HG03520 (cell line): ENCODE measurements around the gene CDH13.

ENCODE experiments used
- ATAC-seq: cut with Tn5 transposase; IDR thresholded peaks from one replicate; pipeline ENCODE4 v1.9.1; 2021; ENCODE audit warnings: mild to moderate bottlenecking, moderate library complexity; ENCODE audit not compliant: unreplicated experiment

CDH13 gene

DNA sequence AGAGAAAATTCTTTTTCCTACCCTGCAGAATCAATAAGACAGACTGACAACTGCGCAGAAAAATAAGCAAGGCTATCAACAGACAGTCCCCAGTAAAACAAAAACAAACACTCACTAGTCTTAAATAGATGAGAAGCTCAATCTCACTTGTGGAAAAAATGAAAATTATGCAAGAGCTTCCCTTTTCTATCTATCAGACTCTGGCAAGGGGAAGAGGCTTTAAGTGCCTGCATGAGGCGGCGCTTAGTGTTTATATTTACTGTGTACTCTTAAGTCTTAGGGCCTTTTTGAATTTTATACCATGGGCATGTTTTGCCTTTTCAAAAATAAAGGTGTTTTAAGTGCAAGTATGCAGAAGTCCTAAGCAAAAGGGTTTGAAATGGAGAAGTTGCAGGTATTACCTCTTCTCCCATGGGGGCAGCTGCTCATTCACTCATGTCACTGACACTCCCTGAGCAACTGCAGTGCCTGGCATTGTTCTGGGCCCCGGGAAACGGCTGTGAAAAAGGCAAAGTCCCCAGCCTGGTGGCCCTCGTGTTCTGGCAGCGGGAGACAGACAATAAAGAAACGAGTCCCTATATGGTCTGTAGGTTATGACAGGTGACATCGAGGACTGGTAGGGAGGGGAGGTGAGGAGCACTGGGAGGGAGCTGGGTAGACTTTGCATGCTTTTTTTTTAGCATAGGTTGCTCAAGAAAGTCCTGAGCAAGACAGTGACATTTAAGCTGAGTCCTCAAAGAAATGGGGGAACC, 1216.2 kb downstream of the CDH13 start:
- no peak for ATAC-seq

DNA sequence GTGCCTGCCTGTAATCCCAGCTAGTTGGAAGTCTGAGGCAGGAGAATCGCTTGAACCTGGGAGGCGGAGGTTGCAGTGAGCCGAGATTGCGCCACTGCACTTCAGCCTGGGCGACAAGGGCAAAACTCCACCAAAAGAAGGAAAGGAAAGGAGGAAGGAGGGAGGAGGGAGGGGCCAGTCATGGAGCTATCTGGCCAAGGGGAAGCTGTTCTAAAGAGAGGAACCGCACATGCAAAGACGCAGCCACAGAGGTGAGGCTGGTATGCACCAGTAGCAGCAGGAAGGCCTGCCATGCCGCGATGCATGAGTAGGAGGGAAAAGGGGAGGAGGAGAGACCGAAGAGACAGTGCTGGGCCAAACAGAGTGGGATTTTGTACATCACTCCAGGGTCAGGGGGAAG, 1216.9 kb downstream of the CDH13 start:
- no peak for ATAC-seq

DNA sequence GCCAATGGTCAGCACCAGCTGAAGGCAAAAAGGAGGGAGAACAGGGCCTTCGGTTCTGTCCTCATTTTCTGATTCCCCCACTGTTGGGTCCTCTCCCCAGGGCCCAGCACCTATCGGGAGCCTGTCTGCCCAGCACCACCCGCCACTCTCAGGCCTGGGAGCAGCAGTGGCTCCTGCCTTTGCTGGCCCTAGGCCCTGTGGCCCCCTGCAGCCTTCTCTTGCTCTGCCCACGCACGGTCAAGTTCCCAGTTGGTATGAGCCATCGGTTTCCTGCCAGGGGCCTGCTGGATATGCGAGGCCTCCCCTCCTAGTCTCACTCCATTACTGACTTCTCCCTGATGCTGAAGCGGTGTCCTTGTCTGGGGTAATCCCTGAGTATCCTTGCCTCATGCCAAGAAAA, 1218.5 kb downstream of the CDH13 start:
- ATAC-seq, result no peak

DNA sequence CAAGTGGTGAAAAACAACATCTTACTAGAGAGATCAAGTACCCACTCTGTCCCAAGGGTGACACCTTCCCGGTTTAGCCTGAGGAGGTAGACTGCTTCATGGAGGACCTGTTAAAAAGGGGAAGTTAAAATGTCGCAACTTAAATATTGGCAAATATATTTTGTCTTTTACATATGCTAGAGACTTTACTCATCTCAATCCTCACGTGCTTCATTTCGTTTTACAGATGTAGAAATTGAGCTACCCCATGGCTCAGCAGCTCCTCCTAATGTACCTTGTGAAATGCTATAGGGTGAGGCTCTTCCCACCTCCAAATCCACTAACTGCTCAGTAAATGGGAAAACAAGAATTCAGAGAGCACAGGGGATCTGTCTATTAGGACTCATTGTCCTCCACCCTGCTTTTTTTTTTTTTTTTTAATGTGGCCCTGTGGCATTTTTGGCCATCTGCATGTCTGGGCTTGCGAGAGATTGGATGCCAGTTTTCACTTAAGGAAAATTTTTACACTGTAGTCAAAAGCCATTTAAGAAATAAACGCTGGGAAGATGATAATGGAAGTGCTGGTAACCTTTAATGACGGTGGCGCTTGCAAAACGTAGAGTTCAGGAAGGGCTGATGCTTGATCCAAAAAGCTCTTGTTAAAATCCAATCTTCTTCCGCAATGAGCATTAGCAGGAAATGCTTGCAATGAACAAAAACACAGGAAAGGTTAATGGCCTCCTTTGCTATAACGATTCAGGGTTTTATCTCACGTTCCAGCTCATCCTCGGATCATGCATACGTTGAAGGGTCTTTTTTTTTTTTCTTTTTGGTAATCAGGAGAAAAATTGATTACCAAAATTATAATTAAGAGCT, 1220.8 kb downstream of the CDH13 start:
- no peak for ATAC-seq

DNA sequence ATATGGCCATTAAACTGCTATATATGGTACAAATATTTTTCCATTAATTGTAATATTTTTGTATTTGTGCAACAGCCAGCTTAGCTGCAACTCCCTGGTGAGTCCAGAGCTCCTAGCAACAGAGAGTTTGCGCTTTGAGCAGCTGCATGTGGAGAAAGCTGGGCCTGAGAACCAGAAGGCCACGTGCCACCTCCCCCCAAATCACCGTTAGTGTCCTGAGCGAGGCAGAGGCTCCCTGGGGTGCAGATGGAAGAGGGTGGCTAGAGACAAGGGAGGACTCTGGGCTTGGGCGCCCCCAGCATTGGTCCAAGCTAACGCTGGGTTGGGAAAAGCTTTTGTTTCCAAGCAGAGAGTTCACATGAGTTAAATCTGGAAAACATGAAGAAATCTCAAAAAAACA, 1222.7 kb downstream of the CDH13 start:
- no peak for ATAC-seq
